B cell (primary cell): Measurements from ENCODE around the gene HCST. TPM values are rescaled to one million over a fixed set of nuclear protein-coding genes. Genes with fewer than 3 reads are reported as not detected.

Experiments used
- ATAC-seq: fragments of 200-7000 bp; cut with Tn5 transposase; one replicate; pipeline ENCODE4 v1.10.0; 2021; ENCODE audit warnings: low read depth, mild to moderate bottlenecking, moderate number of reproducible peaks, moderate library complexity
- CTCF ChIA-PET: fragments of 350-600 bp; sonication (Branson Sonifier 250); formaldehyde crosslinking; loops from one replicate; lab custom pipeline; 2021; ENCODE audit warnings: antibody characterized with exemption, inconsistent platforms; lab: Charles Lee
- POLR2A ChIA-PET: fragments of 350-600 bp; sonication (Branson Sonifier 250); formaldehyde crosslinking; loops from one replicate; lab custom pipeline; 2021; ENCODE audit warnings: antibody characterized with exemption; lab: Charles Lee
- DNase-seq: peaks from one replicate; pipeline ENCODE4 v3.0.0; 2013
- H2AFZ ChIP-seq: 2 replicates; pipeline ENCODE4 v1.6.1; 2012; ENCODE audit warnings: mild to moderate bottlenecking, low read depth, low read length; ENCODE audit not compliant: insufficient read depth, poor library complexity, severe bottlenecking
- H3K27ac ChIP-seq, 2 donors: 1 replicate in 1 of 2; 2 replicates in 1 of 2; pipeline ENCODE4 v1.5.1; 2012 to 2013; ENCODE audit warnings: low read length in 2 of 2, mild to moderate bottlenecking in 2 of 2, moderate library complexity in 1 of 2
- H3K27me3 ChIP-seq, 4 experiments: fragments of 200-600 bp in 1 of 4; sonication (generic) in 1 of 4; replicated peaks in 1 of 4; 1 replicate in 2 of 4; 2 replicates in 2 of 4; pipeline versions ENCODE4 v1.6.1 to v1.7.0; 2013 to 2016; ENCODE audit warnings: low read length in 3 of 4, mild to moderate bottlenecking in 2 of 4, mixed read lengths in 1 of 4, moderate library complexity in 1 of 4; ENCODE audit not compliant: insufficient read depth in 4 of 4, control insufficient read depth in 3 of 4; ENCODE audit errors: control extremely low read depth in 1 of 4
- H3K36me3 ChIP-seq, 2 experiments: replicated peaks in 1 of 2; 1 replicate in 1 of 2; 2 replicates in 1 of 2; pipeline versions ENCODE4 v1.6.1 to v1.7.1; 2013; ENCODE audit warnings: low read length in 1 of 2; ENCODE audit not compliant: insufficient read depth in 2 of 2, control insufficient read depth in 1 of 2; ENCODE audit errors: control extremely low read depth in 1 of 2, extremely low read depth in 1 of 2
- H3K4me1 ChIP-seq, 2 donors: fragments of 200-600 bp in 1 of 2; sonication (generic) in 1 of 2; 1 replicate in 1 of 2; 2 replicates in 1 of 2; pipeline versions ENCODE4 v1.5.1 to v1.6.1; 2013 to 2017; ENCODE audit warnings: low read length in 2 of 2; ENCODE audit not compliant: control insufficient read depth in 2 of 2, insufficient read depth in 2 of 2
- H3K4me2 ChIP-seq: replicated peaks from 2 replicates; pipeline ENCODE3; 2012; ENCODE audit warnings: mild to moderate bottlenecking, low read depth, low read length; ENCODE audit not compliant: poor library complexity, severe bottlenecking
- H3K4me3 ChIP-seq, 5 experiments: fragments of 200-600 bp in 1 of 5; sonication (generic) in 1 of 5; 1 replicate in 3 of 5; 2 replicates in 2 of 5; pipeline versions ENCODE4 v1.5.1 to v1.7.0; 2011 to 2016; ENCODE audit warnings: low read length in 4 of 5, mild to moderate bottlenecking in 4 of 5, low read depth in 2 of 5, control low read depth in 1 of 5, moderate library complexity in 1 of 5; ENCODE audit not compliant: insufficient read depth in 1 of 5; ENCODE audit errors: control extremely low read depth in 1 of 5, extremely low read depth in 1 of 5
- H3K79me2 ChIP-seq: fragments of 200-600 bp; sonication (generic); one replicate; pipeline ENCODE4 v1.6.0; 2016; ENCODE audit warnings: low read length; ENCODE audit not compliant: control insufficient read depth, insufficient read depth
- H3K9ac ChIP-seq: fragments of 200-600 bp; sonication (generic); 2 replicates; pipeline ENCODE4 v1.6.1; 2017; ENCODE audit warnings: mild to moderate bottlenecking, low read length, moderate library complexity
- H3K9me3 ChIP-seq, 3 donors: one replicate each; pipeline versions ENCODE4 v1.6.1 to v1.7.1; 2013; ENCODE audit warnings: low read length in 2 of 3; ENCODE audit not compliant: control insufficient read depth in 2 of 3, insufficient read depth in 1 of 3; ENCODE audit errors: control extremely low read depth in 1 of 3
- H4K20me1 ChIP-seq: 2 replicates; pipeline ENCODE4 v1.6.0; 2012; ENCODE audit warnings: mild to moderate bottlenecking, low read length; ENCODE audit not compliant: insufficient read depth, control insufficient read depth, poor library complexity, severe bottlenecking
- H3K27ac Mint-ChIP-seq: one replicate; pipeline ENCODE4 v1.8.0; 2021; ENCODE audit warnings: mixed read lengths
- H3K27me3 Mint-ChIP-seq: one replicate; pipeline ENCODE4 v1.8.0; 2021; ENCODE audit warnings: mixed read lengths
- H3K4me1 Mint-ChIP-seq: one replicate; pipeline ENCODE4 v1.8.0; 2021; ENCODE audit warnings: mixed read lengths
- H3K4me3 Mint-ChIP-seq: one replicate; pipeline ENCODE4 v1.8.0; 2021; ENCODE audit warnings: mixed read lengths
- H3K9me3 Mint-ChIP-seq: one replicate; pipeline ENCODE4 v1.8.0; 2022; ENCODE audit warnings: mixed read lengths; ENCODE audit not compliant: insufficient read depth
- EZH2 ChIP-seq: IDR thresholded peaks from 2 replicates; pipeline ENCODE4 v1.6.1; 2012; ENCODE audit warnings: borderline replicate concordance, low read depth, mild to moderate bottlenecking, moderate library complexity, low read length; ENCODE audit not compliant: insufficient read depth, poor library complexity, severe bottlenecking
- WGBS: methylation state at CpG from one replicate; pipeline ENCODE4 v1.1.5; 2013; ENCODE audit warnings: missing lambda C conversion rate; ENCODE audit not compliant: insufficient coverage; 5-methylcytosine and 5-hydroxymethylcytosine counted together
- intact Hi-C: fragments of 100-400 bp; cut with micrococcal nuclease; formaldehyde crosslinking; loops from one replicate; pipeline ENCODE4 v1.10.0; 2022
- polyA plus RNA-seq: library from polyadenylated mRNA; depleted of rRNA; stranded (reverse); fragments of >200 nt; gene quantifications from 2 replicates; pipeline ENCODE4 v1.2.3, GENCODE V29; 2012
- total RNA-seq, 2 donors: library from RNA; stranded (reverse); fragments of 120-200 nt in 1 of 2; gene quantifications; 1 replicate in 1 of 2; 2 replicates in 1 of 2; pipeline versions ENCODE4 v1.2.3 to v1.2.4, GENCODE V29; 2013 to 2022
- TF ChIP-seq, protein P1 (sequence below): fragments of 200-600 bp; IDR thresholded peaks from one replicate; pipeline ENCODE4 v1.8.0; 2022; ENCODE audit warnings: antibody characterized with exemption, mild to moderate bottlenecking

The HCST gene
- total and polyA plus RNA-seq, 2 donors (not counting 1 experiment from before 2014, with no cell fraction given): 4.8 to 40.6 TPM

DNA sequence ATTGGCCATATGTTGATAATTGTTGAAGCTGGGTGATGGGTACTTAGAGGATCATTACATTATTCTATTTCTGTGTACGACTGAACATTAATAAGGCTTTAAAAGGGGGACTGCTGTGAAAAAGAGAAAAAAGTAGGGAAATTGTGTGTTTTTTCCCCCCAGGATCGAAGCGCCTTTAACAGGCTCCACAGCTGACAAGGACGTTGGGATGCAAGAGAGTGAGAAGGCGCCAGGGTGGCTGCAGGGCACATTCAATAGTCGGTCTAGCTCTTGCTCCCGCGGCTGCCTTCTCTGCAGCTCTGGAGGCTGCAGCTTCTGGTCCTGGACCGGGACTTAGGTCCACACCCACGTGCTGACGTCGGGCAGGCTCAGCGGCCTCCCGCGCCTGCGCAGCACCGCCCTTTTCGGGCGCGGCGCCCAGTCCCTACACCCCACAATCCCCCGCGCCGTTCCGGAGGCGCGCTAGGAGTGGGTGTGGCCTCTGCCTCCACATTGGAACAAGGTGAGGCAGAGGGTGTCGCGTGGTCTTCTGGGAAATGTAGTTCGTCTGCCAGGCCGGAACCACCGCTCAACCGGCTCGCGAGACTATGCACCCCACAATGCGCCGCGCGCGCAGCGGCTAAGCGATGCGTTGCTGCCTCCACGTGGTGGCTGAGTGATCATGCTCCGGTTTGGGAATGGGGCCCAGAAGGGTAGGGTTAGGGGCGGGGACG is 29.0 kb downstream of the HCST start:
- peaks cover 40 to 55% of the 10 kb centered on the region in 2 donors for H3K4me1 ChIP-seq

More for the DNA sequence above, 29.0 kb downstream of the HCST start:
- Histone ChIP-seq H3K4me2 (peak overlapping the region; percentile 81), H3K27me3 (peaks cover 0 to 9% (median 3%) of the 10 kb centered on the region in 4 experiments), H3K9ac (peak overlapping the region; percentile 46), H3K9me3 (no peaks in the 10 kb centered on the region), H3K79me2 (no peaks in the 10 kb centered on the region), H3K27ac (peak overlapping the region; percentile 81 to 86), H2AFZ (peak overlapping the region; percentile 57), H3K36me3 (no peaks in the 10 kb centered on the region), H3K4me3 (peak overlapping the region in 4 of 5 experiments; percentile 32 to 63 (median 51)), H4K20me1 (no peaks in the 10 kb centered on the region)
- H3K27me3 Mint-ChIP-seq: peaks cover 5% of the 10 kb centered on the region
- DNase-seq: peak; percentile 100
- no peaks in the 10 kb centered on the region for H3K9me3 Mint-ChIP-seq
- ATAC-seq: peak; percentile 92
- TF ChIP-seq, protein P1, sequence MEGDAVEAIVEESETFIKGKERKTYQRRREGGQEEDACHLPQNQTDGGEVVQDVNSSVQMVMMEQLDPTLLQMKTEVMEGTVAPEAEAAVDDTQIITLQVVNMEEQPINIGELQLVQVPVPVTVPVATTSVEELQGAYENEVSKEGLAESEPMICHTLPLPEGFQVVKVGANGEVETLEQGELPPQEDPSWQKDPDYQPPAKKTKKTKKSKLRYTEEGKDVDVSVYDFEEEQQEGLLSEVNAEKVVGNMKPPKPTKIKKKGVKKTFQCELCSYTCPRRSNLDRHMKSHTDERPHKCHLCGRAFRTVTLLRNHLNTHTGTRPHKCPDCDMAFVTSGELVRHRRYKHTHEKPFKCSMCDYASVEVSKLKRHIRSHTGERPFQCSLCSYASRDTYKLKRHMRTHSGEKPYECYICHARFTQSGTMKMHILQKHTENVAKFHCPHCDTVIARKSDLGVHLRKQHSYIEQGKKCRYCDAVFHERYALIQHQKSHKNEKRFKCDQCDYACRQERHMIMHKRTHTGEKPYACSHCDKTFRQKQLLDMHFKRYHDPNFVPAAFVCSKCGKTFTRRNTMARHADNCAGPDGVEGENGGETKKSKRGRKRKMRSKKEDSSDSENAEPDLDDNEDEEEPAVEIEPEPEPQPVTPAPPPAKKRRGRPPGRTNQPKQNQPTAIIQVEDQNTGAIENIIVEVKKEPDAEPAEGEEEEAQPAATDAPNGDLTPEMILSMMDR: peak; percentile 84
- TF ChIP-seq EZH2: no peak
- peak overlapping the region; percentile 77 for H3K4me3 Mint-ChIP-seq
- WGBS: under 1% methylated on average over 37 of the region's 47 CpGs
- intact Hi-C loops: loop anchor here (1.0 kb wide), 8 partner anchors 31 to 238 kb away; partner anchors contain the start of genes LIN37, NFKBID, PROSER3 and SDHAF1
- POLR2A ChIA-PET: interaction anchor here (0.7 to 3.5 kb wide), 8 partner anchors 27 to 283 kb away, joined by 3 to 34 read pairs (median 4); partner anchors contain the start of genes COX6B1 and NFKBID
- H3K27ac Mint-ChIP-seq: peak overlapping the region; percentile 86
- CTCF ChIA-PET: interaction anchor here (0.6 to 8.0 kb wide), 14 partner anchors 10 to 238 kb away, joined by 3 to 168 read pairs (median 4); partner anchors contain the start of genes LIN37, NFKBID and TYROBP
- H3K4me1 Mint-ChIP-seq: peaks cover 46% of the 10 kb centered on the region
